GM19328 (cell line): ENCODE data around the gene MAP2K3.

ENCODE experiments used
- ATAC-seq: cut with Tn5 transposase; IDR thresholded peaks from one replicate; pipeline ENCODE4 v1.9.1; 2021; ENCODE audit warnings: mild to moderate bottlenecking, moderate library complexity; ENCODE audit not compliant: unreplicated experiment

Gene MAP2K3

GRCh38 chr17:21284319-21285163 is at the start of gene MAP2K3:
TSS of gene MAP2K3 (plus strand) at chr17:21284711. CDS start at chr17:21284921, 210 bp downstream.
- peak; percentile 86 for ATAC-seq

GRCh38 chr17:21235921-21236320 is 48.6 kb upstream of the MAP2K3 start:
- no peak for ATAC-seq

GRCh38 chr17:21239680-21240368 is 44.7 kb upstream of the MAP2K3 start:
- ATAC-seq = no peak

GRCh38 chr17:21240369-21241055 is 44.0 kb upstream of the MAP2K3 start:
- ATAC-seq = no peak

- ATAC-seq = no peak
Measured at GRCh38 chr17:21241564-21241963, 42.9 kb upstream of the MAP2K3 start.

GRCh38 chr17:21242026-21242697 is 42.3 kb upstream of the MAP2K3 start:
- no peak for ATAC-seq

GRCh38 chr17:21242780-21243515 is 41.6 kb upstream of the MAP2K3 start:
- ATAC-seq = no peak

GRCh38 chr17:21243516-21244303 is 40.8 kb upstream of the MAP2K3 start:
- no peak for ATAC-seq

GRCh38 chr17:21245639-21246084 is 38.8 kb upstream of the MAP2K3 start:
- ATAC-seq = no peak

GRCh38 chr17:21246698-21247097 is 37.8 kb upstream of the MAP2K3 start:
- ATAC-seq = no peak

GRCh38 chr17:21247552-21248258 is 36.8 kb upstream of the MAP2K3 start:
- ATAC-seq = no peak

GRCh38 chr17:21248500-21248899 is 36.0 kb upstream of the MAP2K3 start:
- no peak for ATAC-seq

- no peak for ATAC-seq
Measured at GRCh38 chr17:21249086-21249795, 35.3 kb upstream of the MAP2K3 start.

GRCh38 chr17:21249920-21250703 is 34.4 kb upstream of the MAP2K3 start:
- ATAC-seq = no peak

- ATAC-seq = no peak
Measured at GRCh38 chr17:21250854-21251253, 33.7 kb upstream of the MAP2K3 start.

GRCh38 chr17:21251337-21252010 is 33.0 kb upstream of the MAP2K3 start:
- no peak for ATAC-seq

GRCh38 chr17:21252289-21252795 is 32.2 kb upstream of the MAP2K3 start:
- ATAC-seq = no peak
